ENCODE data around the gene CCDC9B.

The CCDC9B gene

GRCh38 chr15:40340740-40341400, at the start of gene CCDC9B:
TSS of gene CCDC9B (minus strand) at chr15:40340939. CDS start at chr15:40340819, 120 bp downstream.
- no peak for DNase-seq (ENCODE audit: low read depth, low spot score)
- H3K27ac ChIP-seq = peak within 1 kb of the TSS; percentile 94

- DNase-seq (ENCODE audit: low read depth, low spot score) = no peak
- no peak overlapping the region for H3K27ac ChIP-seq
These were observed 49.3 kb upstream of the CCDC9B start for GRCh38 chr15:40389824-40390595.

- no peak overlapping the region for H3K27ac ChIP-seq
- no peak for DNase-seq (ENCODE audit: low read depth, low spot score)
These were observed 48.4 kb upstream of the CCDC9B start for GRCh38 chr15:40388941-40389823.

GRCh38 chr15:40386480-40386879, 45.7 kb upstream of the CCDC9B start:
- no peak overlapping the region for H3K27ac ChIP-seq
- DNase-seq (ENCODE audit: low read depth, low spot score) = no peak

GRCh38 chr15:40382580-40383456, 42.1 kb upstream of the CCDC9B start, which contains the start of gene KNSTRN:
TSS of gene KNSTRN (plus strand) at chr15:40382721. CDS start at chr15:40382836, 115 bp downstream.
- peak; percentile 68 for DNase-seq (ENCODE audit: low read depth, low spot score)
- peak within 1 kb of the TSS; percentile 39 for H3K27ac ChIP-seq

- no peak overlapping the region for H3K27ac ChIP-seq
- no peak for DNase-seq (ENCODE audit: low read depth, low spot score)
These were observed 41.2 kb upstream of the CCDC9B start for GRCh38 chr15:40381818-40382529.

GRCh38 chr15:40380636-40381035, 39.9 kb upstream of the CCDC9B start:
- no peak for DNase-seq (ENCODE audit: low read depth, low spot score)
- peak overlapping the region; percentile 89 for H3K27ac ChIP-seq

GRCh38 chr15:40379853-40380252, 39.1 kb upstream of the CCDC9B start:
- peak; percentile 73 for DNase-seq (ENCODE audit: low read depth, low spot score)
- peak overlapping the region; percentile 89 for H3K27ac ChIP-seq

GRCh38 chr15:40379374-40379773, 38.6 kb upstream of the CCDC9B start:
- peak overlapping the region; percentile 89 for H3K27ac ChIP-seq
- DNase-seq (ENCODE audit: low read depth, low spot score) = no peak

GRCh38 chr15:40377606-40378005, 36.9 kb upstream of the CCDC9B start:
- no peak for DNase-seq (ENCODE audit: low read depth, low spot score)
- no peak overlapping the region for H3K27ac ChIP-seq

- DNase-seq (ENCODE audit: low read depth, low spot score) = no peak
- H3K27ac ChIP-seq = peak overlapping the region; percentile 46
These were observed 32.2 kb upstream of the CCDC9B start for GRCh38 chr15:40372981-40373380.

GRCh38 chr15:40369971-40370370, 29.2 kb upstream of the CCDC9B start:
- H3K27ac ChIP-seq = no peak overlapping the region
- no peak for DNase-seq (ENCODE audit: low read depth, low spot score)

- no peak for DNase-seq (ENCODE audit: low read depth, low spot score)
These were observed 28.7 kb upstream of the CCDC9B start for GRCh38 chr15:40369474-40369869.

GRCh38 chr15:40368719-40369473, 28.2 kb upstream of the CCDC9B start:
- DNase-seq (ENCODE audit: low read depth, low spot score) = no peak
- H3K27ac ChIP-seq = no peak overlapping the region

More at GRCh38 chr15:40369474-40369869, 28.7 kb upstream of the CCDC9B start:
- H3K27ac ChIP-seq = no peak overlapping the region

- peak; percentile 59 for DNase-seq (ENCODE audit: low read depth, low spot score)
- no peak overlapping the region for H3K27ac ChIP-seq
These were observed 27.2 kb upstream of the CCDC9B start for GRCh38 chr15:40367686-40368611.

- DNase-seq (ENCODE audit: low read depth, low spot score) = no peak
- H3K27ac ChIP-seq = no peak overlapping the region
These were observed 26.6 kb upstream of the CCDC9B start for GRCh38 chr15:40367371-40367685.

All from epithelial cell of prostate (primary cell).